Measurements from ENCODE around the gene COL19A1. TPM values are rescaled to one million over a fixed set of nuclear protein-coding genes. Genes with fewer than 3 reads are reported as not detected.

COL19A1 gene
- total and polyA plus RNA-seq, 12 donors: 0.26 to 2.8 (median 1.7) TPM

GRCh38 chr6:69878795-69879194 is 12.4 kb downstream of the COL19A1 start:
- intact Hi-C loops (cut with DNase I): no loop called here

GRCh38 chr6:69880601-69881000 is 14.2 kb downstream of the COL19A1 start:
- no peaks in the 10 kb centered on the region for H3K36me3 ChIP-seq
- H3K27me3 ChIP-seq: no peaks in the 10 kb centered on the region
- 78 to 80% methylated on average over 3 of the region's 3 CpGs for WGBS, 2 donors
- no peaks in the 10 kb centered on the region for H3K9me3 ChIP-seq
- no peak for ATAC-seq
- no peak for DNase-seq
- no peak overlapping the region for H3K27ac ChIP-seq
- intact Hi-C loops (cut with DNase I): no loop called here
- H3K4me3 ChIP-seq: no peak overlapping the region
- TF ChIP-seq CTCF (IDR thresholded peaks at IDR 0.05): no peak
- no peaks in the 10 kb centered on the region for H3K4me1 ChIP-seq

More at GRCh38 chr6:69878795-69879194, 12.4 kb downstream of the COL19A1 start:
- H3K27ac ChIP-seq: no peak overlapping the region
- DNase-seq (no peak), ATAC-seq (no peak)
- no peaks in the 10 kb centered on the region for H3K36me3 ChIP-seq
- H3K4me1 ChIP-seq: no peaks in the 10 kb centered on the region
- no peak for TF ChIP-seq CTCF (IDR thresholded peaks at IDR 0.05)
- 92 to 96% methylated on average over 1 of the region's 1 CpG for WGBS, 2 donors
- H3K27me3 ChIP-seq: no peaks in the 10 kb centered on the region
- H3K4me3 ChIP-seq: no peak overlapping the region
- H3K9me3 ChIP-seq: no peaks in the 10 kb centered on the region

GRCh38 chr6:69881322-69882151 is 15.2 kb downstream of the COL19A1 start:
- Histone ChIP-seq H3K4me3 (no peak overlapping the region), H3K9me3 (no peaks in the 10 kb centered on the region), H3K27ac (no peak overlapping the region), H3K4me1 (no peaks in the 10 kb centered on the region), H3K27me3 (no peaks in the 10 kb centered on the region), H3K36me3 (no peaks in the 10 kb centered on the region)
- TF ChIP-seq CTCF (IDR thresholded peaks at IDR 0.05): no peak
- intact Hi-C loops (cut with DNase I): no loop called here
- DNase-seq (no peak), ATAC-seq (no peak)
- WGBS, 2 donors: 73 to 75% methylated on average over 10 of the region's 10 CpGs

GRCh38 chr6:69883551-69883950 is 17.2 kb downstream of the COL19A1 start:
- DNase-seq (no peak), ATAC-seq (no peak)
- intact Hi-C loops (cut with DNase I): no loop called here
- H3K9me3 ChIP-seq: no peaks in the 10 kb centered on the region
- TF ChIP-seq CTCF (IDR thresholded peaks at IDR 0.05): no peak
- H3K36me3 ChIP-seq: no peaks in the 10 kb centered on the region
- H3K4me1 ChIP-seq: no peaks in the 10 kb centered on the region
- no peaks in the 10 kb centered on the region for H3K27me3 ChIP-seq
- no peak overlapping the region for H3K27ac ChIP-seq
- no peak overlapping the region for H3K4me3 ChIP-seq
- WGBS, 2 donors: 75 to 83% methylated on average over 4 of the region's 4 CpGs
